NCI-H187 (cell line): ENCODE data around the gene EPB42.
"Not testable (repeated sequence)": the region's sequence is repeated elsewhere in the genome, so short reads cannot be mapped to it uniquely, and the experiment has no call there.

ENCODE experiments used
- DNase-seq, 2 experiments: peaks; one replicate each; lab custom pipeline; 2025; lab: John Stamatoyannopoulos, UW

The EPB42 gene

GRCh38 chr15:43241100-43241499 is 20.3 kb upstream of the EPB42 start:
- no peak for DNase-seq

- no peak for DNase-seq
These were observed 19.1 kb upstream of the EPB42 start for GRCh38 chr15:43239732-43240491.

- DNase-seq, result no peak
These were observed 17.9 kb upstream of the EPB42 start for GRCh38 chr15:43238671-43239131.

- no peak for DNase-seq
These were observed 17.1 kb upstream of the EPB42 start for GRCh38 chr15:43237842-43238470.

- no peak for DNase-seq
These were observed 14.7 kb upstream of the EPB42 start for GRCh38 chr15:43235536-43235935.

GRCh38 chr15:43232289-43232874 is 11.6 kb upstream of the EPB42 start:
- no peak for DNase-seq

- no peak for DNase-seq
These were observed 9.9 kb upstream of the EPB42 start for GRCh38 chr15:43230640-43231115.

- no peak for DNase-seq
These were observed 9.2 kb upstream of the EPB42 start for GRCh38 chr15:43229977-43230376.

GRCh38 chr15:43226436-43227305 is 5.9 kb upstream of the EPB42 start:
- DNase-seq, result no peak

GRCh38 chr15:43225950-43226255 is 5.1 kb upstream of the EPB42 start:
- DNase-seq, result not testable (repeated sequence)

- no peak for DNase-seq
These were observed 4.6 kb upstream of the EPB42 start for GRCh38 chr15:43225201-43225949.

- DNase-seq, result no peak
These were observed 604 bp upstream of the EPB42 start for GRCh38 chr15:43221422-43221821.

GRCh38 chr15:43219929-43220928 is 589 bp downstream of the EPB42 start:
- DNase-seq, result no peak

GRCh38 chr15:43218908-43219706 is 1.7 kb downstream of the EPB42 start:
- DNase-seq, result no peak

GRCh38 chr15:43215961-43216360 is 4.9 kb downstream of the EPB42 start:
- no peak for DNase-seq

- no peak for DNase-seq
These were observed 6.1 kb downstream of the EPB42 start for GRCh38 chr15:43214592-43215295.

- no peak for DNase-seq
These were observed 6.6 kb downstream of the EPB42 start for GRCh38 chr15:43214169-43214568.

GRCh38 chr15:43213466-43213865 is 7.4 kb downstream of the EPB42 start:
- DNase-seq, result no peak

- no peak for DNase-seq
These were observed 7.9 kb downstream of the EPB42 start for GRCh38 chr15:43212951-43213350.
